GM12892 (cell line): Measurements from ENCODE around the gene TSPEAR.

Source experiments
- DNase-seq: peaks from one replicate; pipeline ENCODE4 v3.0.0; 2011; ENCODE audit not compliant: insufficient read length
- FAIRE-seq: peaks from 2 replicates; lab custom pipeline; 2011; peaks lifted over from hg19 to GRCh38; lab: Jason Lieb, UNC
- POLR2A ChIP-seq: IDR thresholded peaks from 2 replicates; pipeline ENCODE4 v1.6.1; 2011; ENCODE audit warnings: low read depth, low read length, control low read depth
- POLR2AphosphoS5 ChIP-seq: IDR thresholded peaks from 2 replicates; pipeline ENCODE4 v1.6.1; 2011; ENCODE audit warnings: low read depth, low read length, control low read depth
- TAF1 ChIP-seq: IDR thresholded peaks from 2 replicates; pipeline ENCODE4 v1.6.1; 2011; ENCODE audit warnings: low read depth, mild to moderate bottlenecking, control low read depth, low read length, borderline replicate concordance

The TSPEAR gene

GRCh38 chr21:44521928-44522752 lies 189.2 kb downstream of the TSPEAR start:
- FAIRE-seq (no peak), DNase-seq (no peak)
- TF ChIP-seq TAF1 (no peak), POLR2AphosphoS5 (no peak), POLR2A (no peak)

- TF ChIP-seq POLR2AphosphoS5 = no peak
- TF ChIP-seq POLR2A = no peak
- TF ChIP-seq TAF1 = no peak
- DNase-seq = no peak
- FAIRE-seq = no peak
Observed at GRCh38 chr21:44521301-44521927, 190.0 kb downstream of the TSPEAR start.

- DNase-seq (no peak), FAIRE-seq (no peak)
- no peak for TF ChIP-seq POLR2AphosphoS5
- TF ChIP-seq TAF1 = no peak
- no peak for TF ChIP-seq POLR2A
Observed at GRCh38 chr21:44520326-44521300, 190.8 kb downstream of the TSPEAR start.

- TF ChIP-seq TAF1 (no peak), POLR2AphosphoS5 (no peak), POLR2A (no peak)
- FAIRE-seq (no peak), DNase-seq (no peak)
Observed at GRCh38 chr21:44519346-44520325, 191.7 kb downstream of the TSPEAR start.

GRCh38 chr21:44518686-44519085 lies 192.7 kb downstream of the TSPEAR start:
- DNase-seq (no peak), FAIRE-seq (no peak)
- TF ChIP-seq POLR2A (no peak), TAF1 (no peak), POLR2AphosphoS5 (no peak)

GRCh38 chr21:44517175-44517899 lies 194.0 kb downstream of the TSPEAR start:
- FAIRE-seq (peak; percentile 51), DNase-seq (no peak)
- TF ChIP-seq POLR2AphosphoS5 (no peak), TAF1 (no peak), POLR2A (no peak)

- no peak for DNase-seq
- FAIRE-seq = no peak
- TF ChIP-seq POLR2A (no peak), TAF1 (no peak), POLR2AphosphoS5 (no peak)
Observed at GRCh38 chr21:44516828-44517174, 194.6 kb downstream of the TSPEAR start.

- DNase-seq (no peak), FAIRE-seq (no peak)
- TF ChIP-seq POLR2AphosphoS5 = no peak
- TF ChIP-seq TAF1 = no peak
- no peak for TF ChIP-seq POLR2A
Observed at GRCh38 chr21:44516342-44516741, 195.0 kb downstream of the TSPEAR start.

GRCh38 chr21:44515359-44516165 lies 195.8 kb downstream of the TSPEAR start:
- DNase-seq = no peak
- FAIRE-seq = no peak
- no peak for TF ChIP-seq POLR2A
- TF ChIP-seq POLR2AphosphoS5 = no peak
- TF ChIP-seq TAF1 = no peak
